K562 (cell line): ENCODE results near the gene KRTAP13-1. TPM values are rescaled to one million over a fixed set of nuclear protein-coding genes. Genes with fewer than 3 reads are reported as not detected.

Experiments
- ATAC-seq: fragments of 200-7000 bp; cut with Tn5 transposase; 3 replicates; pipeline ENCODE4 v1.9.1; 2020; ENCODE audit warnings: moderate library complexity
- BruUV-seq: library from RNA; stranded (reverse); fragments of 400-500 nt; replicated peaks from 2 replicates; lab custom pipeline; 2021; lab: Mats Ljungman, UMichigan
- CTCF ChIA-PET: fragments of 300-600 bp; formaldehyde crosslinking; extraction: SDS; loops from one replicate; lab custom pipeline; 2021; ENCODE audit warnings: low intra/inter-chr PET ratio; lab: Yijun Ruan, JAX
- POLR2A ChIA-PET: fragments of 300-600, 350-650 bp; sonication (Branson Sonifier 250); formaldehyde crosslinking; extraction: SDS; loops from one replicate; lab custom pipeline; 2021; ENCODE audit warnings: antibody characterized with exemption, inconsistent platforms; lab: Yijun Ruan, JAX
- DNase-seq, 4 experiments: peaks; one replicate each; pipeline versions ENCODE4 v3.0.0 to v3.0.0-alpha.2; 2011 to 2018; ENCODE audit warnings: low spot score in 3 of 4, mixed read lengths in 3 of 4; ENCODE audit errors: extremely low read depth in 1 of 4
- FAIRE-seq: peaks from 2 replicates; lab custom pipeline; 2011; peaks lifted over from hg19 to GRCh38; lab: Jason Lieb, UNC
- H2AFZ ChIP-seq: 2 replicates; pipeline ENCODE4 v1.6.0; 2011; ENCODE audit warnings: low read depth, low read length, control low read depth, inconsistent platforms
- H3K27ac ChIP-seq: fragments of 200-600 bp; 3 replicates; pipeline ENCODE4 v1.8.0; 2011; ENCODE audit warnings: low read depth, mild to moderate bottlenecking, control low read depth, inconsistent platforms, low read length, moderate library complexity, mixed read lengths; ENCODE audit errors: extremely low read depth
- H3K27me3 ChIP-seq, 2 experiments: fragments of 300-600 bp in 1 of 2; 2 replicates in 1 of 2; 3 replicates in 1 of 2; pipeline versions ENCODE4 v1.6.0 to v1.8.0; 2011; ENCODE audit warnings: inconsistent platforms in 2 of 2, low read length in 2 of 2, mild to moderate bottlenecking in 1 of 2, mixed read lengths in 1 of 2, moderate library complexity in 1 of 2; ENCODE audit not compliant: control insufficient read depth in 2 of 2, insufficient read depth in 2 of 2
- H3K36me3 ChIP-seq: fragments of 300-600 bp; 3 replicates; pipeline ENCODE4 v1.8.0; 2011; ENCODE audit warnings: mild to moderate bottlenecking, low read length, inconsistent platforms; ENCODE audit not compliant: control insufficient read depth, insufficient read depth
- H3K4me1 ChIP-seq, 2 experiments: fragments of 200-600 bp in 1 of 2; replicated peaks in 1 of 2; 2 replicates in 1 of 2; 3 replicates in 1 of 2; pipeline versions ENCODE4 v1.5.1 to v1.8.0; 2011; ENCODE audit warnings: inconsistent platforms in 2 of 2, low read length in 2 of 2, mild to moderate bottlenecking in 1 of 2, mixed read lengths in 1 of 2, moderate library complexity in 1 of 2; ENCODE audit not compliant: control insufficient read depth in 2 of 2, insufficient read depth in 2 of 2
- H3K4me2 ChIP-seq: 2 replicates; pipeline ENCODE4 v1.6.1; 2011; ENCODE audit warnings: low read length, control low read depth, inconsistent platforms, mixed read lengths; ENCODE audit not compliant: insufficient read depth
- H3K4me3 ChIP-seq: fragments of 200-600 bp; sonication (generic), shearing (Covaris generic); 2 replicates; pipeline ENCODE4 v1.5.1; 2016; ENCODE audit warnings: control low read depth, inconsistent platforms
- H3K79me2 ChIP-seq: fragments of 200-600 bp; 3 replicates; pipeline ENCODE4 v1.8.0; 2011; ENCODE audit warnings: low read length, inconsistent platforms; ENCODE audit not compliant: control insufficient read depth, insufficient read depth
- H3K9ac ChIP-seq, 2 experiments: 2 replicates each; pipeline versions ENCODE4 v1.6.0 to v1.6.1; 2011; ENCODE audit warnings: low read depth in 2 of 2, low read length in 2 of 2, control low read depth in 1 of 2, inconsistent platforms in 1 of 2, mild to moderate bottlenecking in 1 of 2, mixed read lengths in 1 of 2; ENCODE audit not compliant: insufficient read depth in 1 of 2
- H3K9me1 ChIP-seq: one replicate; pipeline ENCODE4 v1.6.0; 2011; ENCODE audit warnings: inconsistent platforms, mild to moderate bottlenecking, low read length, moderate library complexity; ENCODE audit not compliant: control insufficient read depth, insufficient read depth
- H3K9me3 ChIP-seq: replicated peaks from 2 replicates; pipeline ENCODE4 v1.5.1; 2011; ENCODE audit warnings: low read depth, low read length, inconsistent platforms; ENCODE audit not compliant: control insufficient read depth, insufficient read depth
- H4K20me1 ChIP-seq: replicated peaks from 2 replicates; pipeline ENCODE4 v1.6.1; 2011; ENCODE audit warnings: low read length, inconsistent platforms, mixed read lengths; ENCODE audit not compliant: control insufficient read depth, insufficient read depth
- ARHGAP35 ChIP-seq: fragments of 450-650 bp; IDR thresholded peaks from 2 replicates; pipeline ENCODE4 v1.6.1; 2018; ENCODE audit not compliant: partially characterized antibody
- BHLHE40 ChIP-seq: IDR thresholded peaks from 2 replicates; pipeline ENCODE4 v1.6.1; 2011; ENCODE audit warnings: low read length, improper control_type of control experiment
- CBFA2T2 ChIP-seq: fragments of 450-650 bp; conservative IDR thresholded peaks from 2 replicates; pipeline ENCODE4 v1.6.1; 2017; ENCODE audit warnings: mild to moderate bottlenecking
- CC2D1A ChIP-seq: fragments of 450-650 bp; IDR thresholded peaks from 2 replicates; pipeline ENCODE4 v1.6.1; 2017; ENCODE audit warnings: mild to moderate bottlenecking
- ELF4 ChIP-seq: fragments of 450-650 bp; formaldehyde crosslinking; IDR thresholded peaks from 2 replicates; pipeline ENCODE4 v1.4.0; 2022; ENCODE audit warnings: missing genetic modification characterization
- HDAC2 ChIP-seq: fragments of 450-650 bp; IDR thresholded peaks from 2 replicates; pipeline ENCODE4 v1.6.1; 2016; ENCODE audit warnings: mild to moderate bottlenecking
- HDAC8 ChIP-seq: fragments of 450-650 bp; IDR thresholded peaks from 2 replicates; pipeline ENCODE4 v1.6.1; 2016; ENCODE audit warnings: mild to moderate bottlenecking, missing genetic modification characterization, moderate library complexity, missing compliant biosample characterization
- MCM3 ChIP-seq: fragments of 450-650 bp; IDR thresholded peaks from 2 replicates; pipeline ENCODE4 v1.6.1; 2016
- PHTF2 ChIP-seq: fragments of 250-450 bp; sonication (Bioruptor Pico); IDR thresholded peaks from 2 replicates; pipeline ENCODE4 v1.5.0; 2021; ENCODE audit warnings: mild to moderate bottlenecking
- SPI1 ChIP-seq: IDR thresholded peaks from 2 replicates; pipeline ENCODE4 v1.6.1; 2011; ENCODE audit warnings: low read depth, low read length, control low read depth, borderline replicate concordance
- THRAP3 ChIP-seq: fragments of 450-650 bp; IDR thresholded peaks from 2 replicates; pipeline ENCODE4 v1.6.1; 2016; ENCODE audit warnings: mild to moderate bottlenecking, inconsistent platforms, borderline replicate concordance
- TRIM28 ChIP-seq: fragments of 450-650 bp; IDR thresholded peaks from 2 replicates; pipeline ENCODE4 v1.6.1; 2017
- ZNF184 ChIP-seq: sonication (generic); formaldehyde crosslinking; IDR thresholded peaks from 2 replicates; pipeline ENCODE4 v1.5.0; 2020; ENCODE audit warnings: missing genetic modification reagents
- ZNF239 ChIP-seq: fragments of 250-450 bp; sonication (Bioruptor Pico); IDR thresholded peaks from 2 replicates; pipeline ENCODE4 v1.4.0; 2020; ENCODE audit warnings: mild to moderate bottlenecking
- ZNF785 ChIP-seq: fragments of 250-450 bp; sonication (Bioruptor Pico); IDR thresholded peaks from 2 replicates; pipeline ENCODE4 v1.4.0; 2020; ENCODE audit warnings: mild to moderate bottlenecking
- WGBS: fragments of 100-300 bp; shearing (Covaris generic); methylation state at CpG from one replicate; pipeline ENCODE4 v1.1.6; 2016; ENCODE audit warnings: low coverage, mixed read lengths; ENCODE audit not compliant: insufficient coverage; ENCODE audit errors: missing lambda C conversion rate; 5-methylcytosine and 5-hydroxymethylcytosine counted together
- in situ Hi-C: fragments of 300-500 bp; cut with MboI; formaldehyde crosslinking; loops from 4 replicates; pipeline ENCODE4 v1.15.0; 2018; ENCODE audit warnings: inconsistent platforms, mixed read lengths
- intact Hi-C: fragments of 100-400 bp; cut with micrococcal nuclease; formaldehyde crosslinking; loops from 2 replicates; pipeline ENCODE4 v1.14.2; 2022
- polyA plus RNA-seq, 8 experiments: library from polyadenylated mRNA; depleted of rRNA in 4 of 8; stranded (reverse) in 5 of 8; unstranded in 3 of 8; fragments of >200 nt; fragmentation: Nextera tagmentation in 2 of 8; fragmentation: Illumina TruSeq in 1 of 8; extraction: Ambion mirVana in 2 of 8; extraction: Trizol in 1 of 8; gene quantifications; 2 replicates each; pipeline versions ENCODE4 v1.2.1 to v1.2.3, GENCODE V29; 2011 to 2014; ENCODE audit warnings: inconsistent platforms in 1 of 8, missing spikeins in 1 of 8
- total RNA-seq, 7 experiments: library from RNA; depleted of rRNA in 6 of 7; stranded (reverse); fragments of >200 nt in 6 of 7; fragmentation: Illumina TruSeq in 2 of 7; extraction: Trizol in 2 of 7; gene quantifications; 2 replicates each; pipeline versions ENCODE4 v1.2.1 to v1.2.3, GENCODE V29; 2011 to 2021; ENCODE audit warnings: low replicate concordance in 1 of 7
- TF ChIP-seq, protein P1 (sequence below): fragments of 150-350 bp; IDR thresholded peaks from 2 replicates; pipeline ENCODE4 v1.6.1; 2014; ENCODE audit warnings: low read depth, mild to moderate bottlenecking, low read length, borderline replicate concordance

The KRTAP13-1 gene
- total and polyA plus RNA-seq, 9 of the 15 experiments (the other 6 are each of a cell fraction or from before 2014, with no cell fraction given) = not detected

DNA sequence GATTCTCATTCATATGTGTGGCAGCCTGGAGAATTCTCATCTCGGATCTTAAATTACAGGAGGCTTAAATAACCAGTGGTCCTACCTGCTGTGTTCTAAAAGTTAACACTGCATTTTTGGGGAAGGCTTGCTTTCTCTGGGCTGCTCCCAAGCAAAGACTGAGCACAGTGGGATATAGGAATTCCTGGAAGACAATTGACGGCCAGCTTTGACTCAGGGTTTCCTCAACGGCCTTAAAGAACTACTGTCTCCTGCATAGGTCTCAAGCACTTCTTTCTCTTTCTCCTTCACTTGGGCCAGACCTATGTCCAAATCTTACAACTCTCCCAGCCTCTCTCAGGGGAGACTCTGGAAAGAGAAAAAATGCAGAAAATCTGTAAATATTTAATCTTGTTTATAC lies 30.9 kb downstream of the KRTAP13-1 start:
- ATAC-seq = no peak
- no peak overlapping the region for H3K9ac ChIP-seq
- no peak for FAIRE-seq
- H3K79me2 ChIP-seq = no peaks in the 10 kb centered on the region
- 0% methylated on average over 3 of the region's 3 CpGs for WGBS
- H3K36me3 ChIP-seq = no peaks in the 10 kb centered on the region
- ChIA-PET CTCF (no interaction called here), POLR2A (no interaction called here)
- no peaks in the 10 kb centered on the region for H3K9me3 ChIP-seq
- intact Hi-C loops (no loop called here), in situ Hi-C loops (no loop called here)
- H2AFZ ChIP-seq = no peak overlapping the region
- H3K9me1 ChIP-seq = no peaks in the 10 kb centered on the region
- BruUV-seq = no TSS peak
- TF ChIP-seq CC2D1A = no peak
- TF ChIP-seq ARHGAP35 = no peak
- TF ChIP-seq ZNF239 = no peak
- no peaks in the 10 kb centered on the region for H4K20me1 ChIP-seq
- H3K4me1 ChIP-seq = no peaks in the 10 kb centered on the region
- no peaks in the 10 kb centered on the region for H3K27me3 ChIP-seq
- DNase-seq = no peak
- H3K27ac ChIP-seq = no peak overlapping the region
- no peak overlapping the region for H3K4me3 ChIP-seq
- no peak overlapping the region for H3K4me2 ChIP-seq

DNA sequence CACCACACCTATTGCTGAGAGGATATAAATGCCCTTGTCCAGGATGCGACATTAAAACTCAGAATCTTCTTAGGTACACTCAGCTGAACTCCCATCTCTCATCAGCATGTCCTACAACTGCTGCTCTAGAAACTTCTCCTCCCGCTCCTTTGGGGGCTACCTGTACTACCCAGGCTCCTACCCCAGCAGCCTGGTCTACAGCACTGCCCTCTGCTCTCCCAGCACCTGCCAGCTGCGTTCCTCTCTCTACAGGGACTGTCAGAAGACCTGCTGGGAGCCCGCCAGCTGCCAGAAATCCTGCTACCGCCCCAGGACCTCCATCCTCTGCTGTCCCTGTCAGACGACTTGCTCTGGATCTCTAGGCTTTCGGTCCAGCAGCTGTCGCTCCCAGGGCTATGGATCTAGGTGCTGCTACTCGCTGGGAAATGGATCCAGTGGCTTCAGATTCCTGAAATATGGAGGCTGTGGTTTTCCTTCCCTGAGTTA lies 34.4 kb downstream of the KRTAP13-1 start, which contains the start of gene KRTAP13-4:
Gene KRTAP13-4 (plus strand): TSS at position 51 of the 486 bp plus-strand sequence. CDS start 56 bp downstream, at position 107.
- no peak within 1 kb of the TSS for H3K4me3 ChIP-seq
- no peaks in the 10 kb centered on the region for H3K9me3 ChIP-seq
- CTCF ChIA-PET = no interaction called here
- WGBS = 2% methylated on average over 9 of the region's 9 CpGs
- no peaks in the 10 kb centered on the region for H3K27me3 ChIP-seq
- H2AFZ ChIP-seq = no peak within 1 kb of the TSS
- intact Hi-C loops = no loop called here
- DNase-seq (no peak), ATAC-seq (no peak), FAIRE-seq (no peak)
- no peak within 1 kb of the TSS for H3K4me2 ChIP-seq
- H3K9me1 ChIP-seq = no peaks in the 10 kb centered on the region
- in situ Hi-C loops = no loop called here
- H3K4me1 ChIP-seq = no peaks in the 10 kb centered on the region
- no peaks in the 10 kb centered on the region for H4K20me1 ChIP-seq
- H3K27ac ChIP-seq = no peak within 1 kb of the TSS
- no peak within 1 kb of the TSS for H3K9ac ChIP-seq
- no TSS peak for BruUV-seq
- no peaks in the 10 kb centered on the region for H3K79me2 ChIP-seq
- H3K36me3 ChIP-seq = no peaks in the 10 kb centered on the region
- POLR2A ChIA-PET = no interaction called here
- TF ChIP-seq ZNF184 (CRISPR knock-in tag) (no peak), CBFA2T2 (no peak), BHLHE40 (no peak), HDAC2 (no peak), MCM3 (no peak), HDAC8 (tag) (no peak), ELF4 (CRISPR knock-in tag) (no peak), ZNF785 (CRISPR knock-in tag) (no peak), SPI1 (no peak), TRIM28 (no peak), THRAP3 (no peak), PHTF2 (CRISPR knock-in tag) (no peak)
- TF ChIP-seq, protein P1, sequence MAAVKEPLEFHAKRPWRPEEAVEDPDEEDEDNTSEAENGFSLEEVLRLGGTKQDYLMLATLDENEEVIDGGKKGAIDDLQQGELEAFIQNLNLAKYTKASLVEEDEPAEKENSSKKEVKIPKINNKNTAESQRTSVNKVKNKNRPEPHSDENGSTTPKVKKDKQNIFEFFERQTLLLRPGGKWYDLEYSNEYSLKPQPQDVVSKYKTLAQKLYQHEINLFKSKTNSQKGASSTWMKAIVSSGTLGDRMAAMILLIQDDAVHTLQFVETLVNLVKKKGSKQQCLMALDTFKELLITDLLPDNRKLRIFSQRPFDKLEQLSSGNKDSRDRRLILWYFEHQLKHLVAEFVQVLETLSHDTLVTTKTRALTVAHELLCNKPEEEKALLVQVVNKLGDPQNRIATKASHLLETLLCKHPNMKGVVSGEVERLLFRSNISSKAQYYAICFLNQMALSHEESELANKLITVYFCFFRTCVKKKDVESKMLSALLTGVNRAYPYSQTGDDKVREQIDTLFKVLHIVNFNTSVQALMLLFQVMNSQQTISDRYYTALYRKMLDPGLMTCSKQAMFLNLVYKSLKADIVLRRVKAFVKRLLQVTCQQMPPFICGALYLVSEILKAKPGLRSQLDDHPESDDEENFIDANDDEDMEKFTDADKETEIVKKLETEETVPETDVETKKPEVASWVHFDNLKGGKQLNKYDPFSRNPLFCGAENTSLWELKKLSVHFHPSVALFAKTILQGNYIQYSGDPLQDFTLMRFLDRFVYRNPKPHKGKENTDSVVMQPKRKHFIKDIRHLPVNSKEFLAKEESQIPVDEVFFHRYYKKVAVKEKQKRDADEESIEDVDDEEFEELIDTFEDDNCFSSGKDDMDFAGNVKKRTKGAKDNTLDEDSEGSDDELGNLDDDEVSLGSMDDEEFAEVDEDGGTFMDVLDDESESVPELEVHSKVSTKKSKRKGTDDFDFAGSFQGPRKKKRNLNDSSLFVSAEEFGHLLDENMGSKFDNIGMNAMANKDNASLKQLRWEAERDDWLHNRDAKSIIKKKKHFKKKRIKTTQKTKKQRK = no peak
